ENCODE measurements around the gene ACOT12. TPM values are rescaled to one million over a fixed set of nuclear protein-coding genes. Genes with fewer than 3 reads are reported as not detected.

The ACOT12 gene
- total RNA-seq = under 1 TPM in 1 of 4 donors, not detected in 3; 0.55 TPM

- peaks cover 0 to 4% of the 10 kb centered on the region in 2 donors for H3K27me3 ChIP-seq
These were observed at the start of gene ACOT12 for GRCh38 chr5:81393783-81394718. Gene ACOT12, minus strand, starts transcription at chr5:81394134. Its CDS starts 20 bp downstream, at chr5:81394114.

GRCh38 chr5:81435023-81435422 is 41.1 kb upstream of the ACOT12 start:
- Histone ChIP-seq H3K27ac (no peak overlapping the region), H3K4me1 (no peaks in the 10 kb centered on the region), H3K9me3 (no peaks in the 10 kb centered on the region), H3K27me3 (no peaks in the 10 kb centered on the region), H3K36me3 (no peaks in the 10 kb centered on the region), H3K4me3 (no peak overlapping the region)
- TF ChIP-seq CTCF (IDR thresholded peaks at IDR 0.05) (no peak), POLR2A (IDR thresholded peaks at IDR 0.05) (no peak)
- DNase-seq = no peak
- intact Hi-C loops (cut with DNase I; ENCODE audit: low total_unique reads) = no loop called here

More at GRCh38 chr5:81393783-81394718, at the start of gene ACOT12:
- no peak within 1 kb of the TSS for H3K27ac ChIP-seq
- H3K36me3 ChIP-seq = no peaks in the 10 kb centered on the region
- peak in 1 of 2 donors; percentile 16 for DNase-seq
- H3K9me3 ChIP-seq = no peaks in the 10 kb centered on the region
- H3K4me3 ChIP-seq = peak within 1 kb of the TSS; percentile 15 to 44
- intact Hi-C loops (cut with DNase I; ENCODE audit: low total_unique reads) = no loop called here
- H3K4me1 ChIP-seq = peaks cover 0 to 5% of the 10 kb centered on the region in 2 donors
- TF ChIP-seq POLR2A (IDR thresholded peaks at IDR 0.05) (no peak), CTCF (IDR thresholded peaks at IDR 0.05) (no peak)

- Histone ChIP-seq H3K27me3 (no peaks in the 10 kb centered on the region), H3K9me3 (no peaks in the 10 kb centered on the region), H3K4me1 (peaks cover 3 to 4% of the 10 kb centered on the region in 2 donors), H3K36me3 (no peaks in the 10 kb centered on the region), H3K27ac (no peak overlapping the region), H3K4me3 (no peak overlapping the region)
- intact Hi-C loops (cut with DNase I; ENCODE audit: low total_unique reads) = no loop called here
- no peak for DNase-seq
- TF ChIP-seq POLR2A (IDR thresholded peaks at IDR 0.05) (no peak), CTCF (IDR thresholded peaks at IDR 0.05) (no peak)
These were observed 36.1 kb upstream of the ACOT12 start for GRCh38 chr5:81429985-81430384.

- intact Hi-C loops (cut with DNase I; ENCODE audit: low total_unique reads) = no loop called here
- TF ChIP-seq CTCF (IDR thresholded peaks at IDR 0.05) = no peak
- no peak for TF ChIP-seq POLR2A (IDR thresholded peaks at IDR 0.05)
- no peaks in the 10 kb centered on the region for H3K27me3 ChIP-seq
These were observed 35.4 kb upstream of the ACOT12 start for GRCh38 chr5:81429363-81429762.

GRCh38 chr5:81428861-81429260 is 34.9 kb upstream of the ACOT12 start:
- no peak overlapping the region for H3K27ac ChIP-seq
- no peak overlapping the region for H3K4me3 ChIP-seq
- TF ChIP-seq CTCF (IDR thresholded peaks at IDR 0.05) (no peak), POLR2A (IDR thresholded peaks at IDR 0.05) (no peak)
- peaks cover 3 to 4% of the 10 kb centered on the region in 2 donors for H3K4me1 ChIP-seq
- H3K9me3 ChIP-seq = no peaks in the 10 kb centered on the region
- H3K27me3 ChIP-seq = no peaks in the 10 kb centered on the region
- intact Hi-C loops (cut with DNase I; ENCODE audit: low total_unique reads) = no loop called here
- H3K36me3 ChIP-seq = no peaks in the 10 kb centered on the region
- DNase-seq = no peak

More at GRCh38 chr5:81429363-81429762, 35.4 kb upstream of the ACOT12 start:
- Histone ChIP-seq H3K36me3 (no peaks in the 10 kb centered on the region), H3K4me1 (peaks cover 3 to 4% of the 10 kb centered on the region in 2 donors), H3K27ac (no peak overlapping the region), H3K9me3 (no peaks in the 10 kb centered on the region), H3K4me3 (no peak overlapping the region)
- DNase-seq = no peak

Measured in uterus (tissue), 4 donors.